Activated CD8-positive, alpha-beta T cell treated with anti-CD3 and anti-CD28 coated beads, Interleukin-2, amount 10 ng/mL, durations not matched to agents 7 days and 5 days (primary cell): ENCODE measurements around the gene BORCS6. TPM values are rescaled to one million over a fixed set of nuclear protein-coding genes. Genes with fewer than 3 reads are reported as not detected.

ENCODE experiments used
- ATAC-seq: fragments of 150-1000 bp; cut with Tn5 transposase; one replicate; pipeline ENCODE4 v1.10.0; 2021; ENCODE audit warnings: moderate library complexity
- CTCF ChIA-PET: fragments of 350-600 bp; sonication (Branson Sonifier 250); formaldehyde crosslinking; loops from one replicate; lab custom pipeline; 2021; ENCODE audit warnings: antibody characterized with exemption; lab: Charles Lee
- POLR2A ChIA-PET: fragments of 350-600 bp; sonication (Branson Sonifier 250); formaldehyde crosslinking; loops from one replicate; lab custom pipeline; 2021; ENCODE audit warnings: antibody characterized with exemption; lab: Charles Lee
- DNase-seq: peaks from one replicate; pipeline ENCODE4 v3.0.0-alpha.2; 2020
- H3K27ac Mint-ChIP-seq: one replicate; pipeline ENCODE4 v1.8.0; 2021; ENCODE audit warnings: mild to moderate bottlenecking, mixed read lengths
- H3K27me3 Mint-ChIP-seq: one replicate; pipeline ENCODE4 v1.8.0; 2021; ENCODE audit warnings: low read depth, mixed read lengths
- H3K36me3 Mint-ChIP-seq: one replicate; pipeline ENCODE4 v1.8.0; 2021; ENCODE audit warnings: low read depth, mixed read lengths
- H3K4me1 Mint-ChIP-seq: one replicate; pipeline ENCODE4 v1.8.0; 2021; ENCODE audit warnings: low read depth, mixed read lengths
- H3K4me3 Mint-ChIP-seq: one replicate; pipeline ENCODE4 v1.8.0; 2021; ENCODE audit warnings: mild to moderate bottlenecking, mixed read lengths
- H3K9me3 Mint-ChIP-seq: one replicate; pipeline ENCODE4 v1.8.0; 2022; ENCODE audit warnings: mixed read lengths; ENCODE audit not compliant: insufficient read depth
- total RNA-seq, 2 experiments: library from RNA; stranded (reverse); gene quantifications; one replicate each; pipeline ENCODE4 v1.2.3, GENCODE V29; 2021

The BORCS6 gene
- total RNA-seq, 2 experiments from 2014 or later = 12.7 TPM

DNA sequence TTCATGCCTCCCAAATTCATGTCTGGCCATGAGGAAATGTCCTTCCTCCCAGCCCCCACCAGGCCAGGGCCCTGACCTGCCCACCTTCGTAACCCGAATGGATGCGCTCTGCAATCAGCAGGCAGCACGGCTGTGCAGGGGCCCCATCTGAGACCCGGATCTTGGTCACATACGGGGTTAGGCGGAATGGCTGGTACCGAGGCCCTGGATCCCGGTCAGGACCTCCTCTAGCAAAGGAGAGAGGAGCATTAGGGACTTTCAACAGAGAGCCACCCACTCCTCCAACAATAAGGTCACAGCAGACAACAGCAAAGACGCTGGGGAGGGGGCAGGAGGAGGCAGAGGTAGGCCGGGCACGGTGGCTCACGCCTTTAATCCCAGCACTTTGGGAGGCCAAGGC lies 41.4 kb downstream of the BORCS6 start:
- Mint-ChIP-seq H3K27me3 (no peaks in the 10 kb centered on the region), H3K27ac (no peak overlapping the region), H3K4me3 (no peak overlapping the region), H3K36me3 (peaks cover 34% of the 10 kb centered on the region), H3K4me1 (peaks cover 15% of the 10 kb centered on the region), H3K9me3 (no peaks in the 10 kb centered on the region)
- CTCF ChIA-PET = interaction anchor here (1.2 kb wide), 1 partner anchor 9 kb away, joined by 8 read pairs; no protein-coding TSS in a partner anchor
- ATAC-seq = no peak
- POLR2A ChIA-PET = interaction anchor here (3.5 kb wide), 1 partner anchor 25 kb away, joined by 12 read pairs; no protein-coding TSS in a partner anchor
- DNase-seq = no peak

DNA sequence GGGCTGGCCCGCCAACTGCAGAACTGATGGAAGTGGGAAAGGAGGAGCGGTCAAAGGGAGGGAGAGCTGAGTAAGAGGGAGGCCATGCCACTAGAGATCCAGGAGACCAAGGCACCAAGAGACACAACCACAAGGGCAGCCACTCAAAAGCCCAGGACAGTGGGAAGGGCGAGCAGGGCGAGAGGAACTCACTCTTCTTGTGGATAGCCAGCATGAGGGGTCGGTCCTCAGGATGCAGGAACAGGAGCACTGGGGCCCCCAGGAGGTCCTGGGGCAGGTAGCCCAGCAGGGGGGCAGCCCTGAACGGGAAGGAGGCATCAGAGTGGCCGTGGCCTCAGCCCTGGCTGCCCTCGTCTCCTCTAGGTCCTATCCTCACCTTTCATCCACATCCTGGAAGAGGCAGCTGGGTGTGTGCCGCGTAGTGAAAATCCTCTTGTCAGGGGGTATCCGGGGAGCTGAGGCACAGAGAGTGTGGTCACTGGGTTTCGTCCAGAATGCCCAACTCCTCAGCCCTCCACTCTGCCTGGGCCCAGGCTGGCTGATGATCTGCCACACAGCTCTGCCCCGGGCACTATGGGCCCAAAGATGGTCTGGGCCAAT lies 42.1 kb downstream of the BORCS6 start:
- no peaks in the 10 kb centered on the region for H3K9me3 Mint-ChIP-seq
- H3K4me3 Mint-ChIP-seq = no peak overlapping the region
- POLR2A ChIA-PET = interaction anchor here (1.0 to 3.5 kb wide), 2 partner anchors 8 to 25 kb away, joined by 3 to 12 read pairs; no protein-coding TSS in a partner anchor
- CTCF ChIA-PET = interaction anchor here (1.2 kb wide), 1 partner anchor 9 kb away, joined by 8 read pairs; no protein-coding TSS in a partner anchor
- no peak for ATAC-seq
- H3K36me3 Mint-ChIP-seq = peaks cover 35% of the 10 kb centered on the region
- no peak for DNase-seq
- H3K27ac Mint-ChIP-seq = no peak overlapping the region
- H3K27me3 Mint-ChIP-seq = no peaks in the 10 kb centered on the region
- peaks cover 15% of the 10 kb centered on the region for H3K4me1 Mint-ChIP-seq

DNA sequence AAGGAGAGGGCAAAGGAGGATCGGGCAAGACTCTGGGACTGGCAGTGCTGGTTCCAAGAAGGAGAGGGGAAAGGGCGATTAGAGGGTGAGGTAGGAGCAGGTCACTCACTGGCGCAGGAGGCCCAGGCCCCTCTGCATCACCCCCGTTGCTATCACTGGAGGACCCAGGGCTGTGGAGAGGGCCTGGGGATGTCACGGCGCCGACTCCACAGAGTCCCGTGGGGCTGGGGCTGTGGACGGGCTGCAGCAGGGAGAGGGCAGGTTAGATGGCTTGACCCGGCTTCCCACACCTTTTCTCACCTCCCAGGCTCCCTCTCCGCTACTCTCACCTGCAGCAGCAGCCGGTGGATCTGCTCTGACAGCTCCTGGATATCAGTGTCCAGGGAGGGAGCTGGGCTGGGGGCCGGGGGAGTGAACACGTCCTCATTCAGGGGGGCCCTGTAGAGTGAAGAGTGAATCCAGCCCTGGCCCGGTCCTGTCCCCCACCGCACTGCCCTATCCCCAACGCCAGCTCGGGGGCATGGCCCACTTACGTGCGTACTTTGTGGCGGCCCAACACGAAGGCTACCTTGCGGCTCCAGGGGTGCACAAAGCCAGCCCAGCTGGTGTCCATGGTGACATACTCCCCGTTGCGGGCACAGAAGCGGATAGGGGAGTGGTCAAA lies 42.7 kb downstream of the BORCS6 start:
- no peaks in the 10 kb centered on the region for H3K9me3 Mint-ChIP-seq
- no peak overlapping the region for H3K27ac Mint-ChIP-seq
- ATAC-seq = no peak
- H3K4me3 Mint-ChIP-seq = no peak overlapping the region
- CTCF ChIA-PET = interaction anchor here (1.2 kb wide), 1 partner anchor 8 kb away, joined by 8 read pairs; no protein-coding TSS in a partner anchor
- H3K27me3 Mint-ChIP-seq = no peaks in the 10 kb centered on the region
- peaks cover 15% of the 10 kb centered on the region for H3K4me1 Mint-ChIP-seq
- POLR2A ChIA-PET = interaction anchor here (1.0 to 3.5 kb wide), 2 partner anchors 8 to 26 kb away, joined by 3 to 12 read pairs; no protein-coding TSS in a partner anchor
- H3K36me3 Mint-ChIP-seq = peaks cover 40% of the 10 kb centered on the region
- DNase-seq = no peak

DNA sequence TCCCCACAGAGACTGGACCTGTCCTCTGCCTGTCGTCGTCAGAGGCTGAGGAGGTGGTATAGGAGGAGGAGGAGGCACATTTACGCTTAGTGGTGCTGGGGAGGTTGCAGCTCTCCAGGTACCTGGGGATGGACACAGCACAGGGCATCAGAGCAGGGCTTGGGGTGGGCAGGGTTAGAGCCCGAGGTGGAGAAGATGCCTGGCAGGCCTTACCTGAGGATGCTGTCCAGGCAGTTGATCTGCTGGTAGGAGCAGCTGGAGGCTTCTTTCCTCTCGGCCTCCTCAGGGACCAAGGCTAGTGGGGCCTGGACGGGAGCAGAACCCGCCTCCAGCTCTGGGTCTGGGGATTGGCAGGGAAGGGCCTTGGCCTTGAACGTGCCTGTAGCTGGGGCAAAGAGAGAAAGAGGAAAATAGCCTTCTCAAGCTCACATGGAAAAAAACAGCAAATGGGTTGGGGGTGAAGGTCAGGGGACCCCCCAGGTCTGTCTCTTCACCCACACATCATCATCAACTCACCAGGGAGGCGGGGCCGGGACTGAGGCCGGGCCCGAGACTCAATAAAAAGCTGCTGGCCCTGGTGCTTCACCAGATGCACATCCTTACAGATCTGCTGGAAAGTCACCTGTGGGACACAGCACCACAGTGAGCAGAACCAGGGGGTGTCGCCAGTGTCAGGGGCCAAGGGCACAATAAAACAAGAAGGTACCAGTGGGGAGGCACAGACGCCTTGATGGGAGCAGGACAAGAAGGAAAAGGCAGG lies 43.4 kb downstream of the BORCS6 start:
- Mint-ChIP-seq H3K27me3 (no peaks in the 10 kb centered on the region), H3K4me1 (peaks cover 11% of the 10 kb centered on the region), H3K27ac (no peak overlapping the region), H3K36me3 (peaks cover 46% of the 10 kb centered on the region), H3K9me3 (no peaks in the 10 kb centered on the region), H3K4me3 (no peak overlapping the region)
- ATAC-seq = no peak
- ChIA-PET POLR2A (interaction anchor here (1.0 to 3.5 kb wide), 3 partner anchors 9 to 27 kb away, joined by 3 to 12 read pairs (median 3); no protein-coding TSS in a partner anchor), CTCF (no interaction called here)
- no peak for DNase-seq

DNA sequence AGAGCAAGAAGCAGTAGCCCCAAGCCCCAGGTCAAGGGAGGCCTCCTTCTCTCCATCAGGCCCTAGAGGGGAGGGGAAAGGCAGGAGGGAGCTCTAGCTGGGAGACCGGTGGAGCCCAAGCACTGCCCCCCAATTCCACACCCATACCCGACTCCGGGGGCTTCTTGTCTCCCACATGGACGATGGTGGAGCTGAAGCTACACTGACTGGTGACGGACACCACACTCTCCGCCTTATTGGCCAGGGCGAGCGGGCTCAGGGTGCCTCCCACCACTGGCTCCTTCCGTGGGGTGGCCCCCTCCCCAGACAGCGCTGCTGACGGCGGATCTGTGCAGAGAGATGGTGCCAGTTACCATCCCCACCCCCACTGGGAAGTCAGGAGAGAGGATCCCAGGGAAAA lies 44.2 kb downstream of the BORCS6 start:
- Mint-ChIP-seq H3K4me1 (peaks cover 7% of the 10 kb centered on the region), H3K36me3 (peaks cover 53% of the 10 kb centered on the region), H3K27ac (no peak overlapping the region), H3K9me3 (no peaks in the 10 kb centered on the region), H3K27me3 (no peaks in the 10 kb centered on the region), H3K4me3 (no peak overlapping the region)
- ATAC-seq = no peak
- no peak for DNase-seq
- ChIA-PET CTCF (no interaction called here), POLR2A (interaction anchor here (1.5 to 3.5 kb wide), 2 partner anchors 10 to 28 kb away, joined by 3 to 12 read pairs; no protein-coding TSS in a partner anchor)

DNA sequence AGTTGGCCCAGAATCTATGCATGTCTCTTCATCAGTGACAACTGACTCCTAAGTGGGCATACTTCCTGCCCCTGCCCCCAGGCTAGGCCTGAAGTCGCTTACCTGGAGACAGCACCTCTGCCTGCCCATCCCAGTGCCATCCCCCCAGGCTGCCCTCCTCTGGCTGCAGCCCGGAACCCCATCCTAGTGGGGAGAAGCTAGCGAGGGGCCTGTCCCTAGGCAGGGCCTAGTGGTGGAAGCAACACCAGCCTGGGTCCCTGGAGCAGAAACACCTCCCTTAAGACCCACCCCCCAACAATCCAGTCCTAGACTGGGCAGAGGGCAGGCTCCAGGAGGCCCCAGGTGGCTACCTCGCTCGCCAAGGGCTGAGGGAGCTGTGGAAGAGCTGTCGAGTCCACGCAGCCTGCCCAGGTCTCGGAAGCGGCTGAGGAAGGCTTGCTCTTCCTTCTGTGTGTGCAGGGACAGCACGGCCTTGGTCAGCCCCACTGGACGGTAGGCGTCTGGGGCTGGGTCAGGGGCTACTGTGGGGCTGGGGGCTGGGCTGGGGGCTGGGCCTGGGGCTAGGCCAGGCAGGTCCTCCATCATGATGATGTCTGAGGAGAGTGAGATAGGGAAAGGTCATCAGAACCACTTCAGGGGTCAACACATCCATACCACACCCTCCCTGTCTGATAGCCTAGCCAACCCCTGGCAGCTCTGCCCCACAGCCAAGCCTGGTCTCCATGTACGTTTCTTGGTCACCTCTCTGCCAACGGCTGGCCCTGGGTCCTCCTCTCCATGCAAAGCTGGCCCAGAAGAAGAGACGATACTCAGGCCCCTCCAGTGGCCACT lies 45.4 kb downstream of the BORCS6 start:
- no peak overlapping the region for H3K4me3 Mint-ChIP-seq
- peaks cover 6% of the 10 kb centered on the region for H3K4me1 Mint-ChIP-seq
- no peaks in the 10 kb centered on the region for H3K27me3 Mint-ChIP-seq
- no peak overlapping the region for H3K27ac Mint-ChIP-seq
- H3K9me3 Mint-ChIP-seq = no peaks in the 10 kb centered on the region
- H3K36me3 Mint-ChIP-seq = peaks cover 57% of the 10 kb centered on the region
- DNase-seq = no peak
- ChIA-PET POLR2A (interaction anchor here (1.4 to 2.4 kb wide), 2 partner anchors 12 to 29 kb away, joined by 4 to 14 read pairs; no protein-coding TSS in a partner anchor), CTCF (interaction anchor here (0.8 to 1.2 kb wide), 2 partner anchors 12 to 51 kb away, joined by 3 to 5 read pairs; no protein-coding TSS in a partner anchor)
- no peak for ATAC-seq

DNA sequence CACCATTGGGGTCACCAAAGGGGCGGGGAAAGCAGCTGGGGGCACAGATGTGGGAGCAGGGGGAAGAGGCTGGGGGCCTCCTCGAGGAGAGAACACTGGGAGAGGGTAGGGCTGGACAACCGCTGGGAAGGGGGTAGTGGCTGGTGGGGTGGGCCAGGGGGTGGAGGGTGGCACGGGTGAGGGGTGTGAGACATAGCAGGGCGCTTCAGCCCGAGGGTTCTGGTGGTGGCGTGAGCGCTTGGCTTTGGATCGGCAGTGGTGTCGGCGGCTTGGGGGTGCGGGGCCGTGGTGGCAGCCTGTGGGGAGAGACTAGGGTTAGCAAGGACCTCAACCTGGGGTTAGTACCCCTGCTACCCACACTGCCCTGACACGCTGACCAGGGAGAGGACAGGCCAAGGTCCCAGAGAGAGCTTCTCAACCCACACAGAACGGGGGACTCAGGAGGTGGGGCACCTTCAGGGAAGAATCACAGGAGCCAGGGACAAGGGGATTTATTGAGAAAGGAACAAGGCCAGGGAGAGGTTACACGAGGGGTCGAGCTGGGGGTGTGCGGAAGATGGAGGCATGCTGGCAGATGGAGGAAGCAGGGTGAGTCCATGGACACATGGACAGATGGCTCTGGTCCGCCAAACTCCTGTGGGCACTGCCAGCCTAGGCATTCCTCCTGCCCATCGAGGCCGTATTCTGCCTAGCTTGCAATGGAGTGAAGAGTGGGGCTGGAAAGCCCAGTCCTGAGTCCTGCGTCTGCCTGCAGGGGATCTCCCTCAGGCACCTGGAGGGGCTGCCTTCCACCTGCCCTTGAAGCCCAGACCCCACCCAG lies 46.2 kb downstream of the BORCS6 start:
- H3K4me3 Mint-ChIP-seq = no peak overlapping the region
- ChIA-PET CTCF (interaction anchor here (0.8 to 1.2 kb wide), 2 partner anchors 13 to 51 kb away, joined by 3 to 5 read pairs; no protein-coding TSS in a partner anchor), POLR2A (interaction anchor here (1.4 to 2.4 kb wide), 3 partner anchors 11 to 30 kb away, joined by 4 to 14 read pairs (median 9); no protein-coding TSS in a partner anchor)
- no peak for ATAC-seq
- peaks cover 57% of the 10 kb centered on the region for H3K36me3 Mint-ChIP-seq
- peaks cover 3% of the 10 kb centered on the region for H3K4me1 Mint-ChIP-seq
- H3K27me3 Mint-ChIP-seq = no peaks in the 10 kb centered on the region
- no peaks in the 10 kb centered on the region for H3K9me3 Mint-ChIP-seq
- peak overlapping the region; percentile 11 for H3K27ac Mint-ChIP-seq
- no peak for DNase-seq

DNA sequence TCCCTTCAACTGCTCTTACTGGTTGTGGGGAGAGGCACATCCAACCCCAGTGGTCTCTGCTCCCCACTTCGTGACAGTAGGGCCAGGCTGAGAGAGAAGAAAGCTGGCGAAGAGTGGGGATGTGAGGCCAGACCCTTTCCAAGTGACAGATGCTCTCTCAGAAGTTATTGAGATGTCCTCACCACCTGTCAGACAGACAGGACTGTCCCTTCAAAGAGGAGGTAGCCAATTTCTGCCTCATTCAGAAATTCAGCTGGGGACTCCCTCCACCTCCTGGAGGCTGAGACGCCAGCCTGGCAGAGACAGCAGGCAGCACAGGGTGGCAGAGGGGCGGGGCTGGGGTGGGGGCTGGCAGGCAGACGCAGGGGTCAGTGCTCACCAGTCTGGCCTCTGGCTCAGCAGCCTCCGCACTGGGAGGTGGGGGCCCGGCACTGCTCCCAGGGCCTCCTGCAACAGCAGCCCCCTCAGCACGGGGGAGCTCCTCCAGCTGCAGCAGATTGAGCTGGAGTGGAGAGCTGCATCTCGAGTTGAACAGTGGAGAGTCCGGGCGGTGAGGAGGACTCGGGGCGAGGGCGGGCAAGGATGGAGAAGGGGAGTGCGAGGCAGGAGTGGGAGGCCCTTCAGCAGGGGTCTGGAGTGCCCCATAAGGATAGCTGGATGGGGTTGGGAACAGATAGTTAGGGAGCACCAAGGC lies 46.9 kb downstream of the BORCS6 start:
- ChIA-PET CTCF (interaction anchor here (1.2 kb wide), 1 partner anchor 13 kb away, joined by 5 read pairs; no protein-coding TSS in a partner anchor), POLR2A (interaction anchor here (1.4 to 6.2 kb wide), 4 partner anchors 12 to 30 kb away, joined by 4 to 66 read pairs (median 12); no protein-coding TSS in a partner anchor)
- H3K27me3 Mint-ChIP-seq = no peaks in the 10 kb centered on the region
- no peak overlapping the region for H3K4me3 Mint-ChIP-seq
- peaks cover 3% of the 10 kb centered on the region for H3K4me1 Mint-ChIP-seq
- H3K27ac Mint-ChIP-seq = no peak overlapping the region
- H3K9me3 Mint-ChIP-seq = no peaks in the 10 kb centered on the region
- peaks cover 51% of the 10 kb centered on the region for H3K36me3 Mint-ChIP-seq
- no peak for DNase-seq
- ATAC-seq = no peak

DNA sequence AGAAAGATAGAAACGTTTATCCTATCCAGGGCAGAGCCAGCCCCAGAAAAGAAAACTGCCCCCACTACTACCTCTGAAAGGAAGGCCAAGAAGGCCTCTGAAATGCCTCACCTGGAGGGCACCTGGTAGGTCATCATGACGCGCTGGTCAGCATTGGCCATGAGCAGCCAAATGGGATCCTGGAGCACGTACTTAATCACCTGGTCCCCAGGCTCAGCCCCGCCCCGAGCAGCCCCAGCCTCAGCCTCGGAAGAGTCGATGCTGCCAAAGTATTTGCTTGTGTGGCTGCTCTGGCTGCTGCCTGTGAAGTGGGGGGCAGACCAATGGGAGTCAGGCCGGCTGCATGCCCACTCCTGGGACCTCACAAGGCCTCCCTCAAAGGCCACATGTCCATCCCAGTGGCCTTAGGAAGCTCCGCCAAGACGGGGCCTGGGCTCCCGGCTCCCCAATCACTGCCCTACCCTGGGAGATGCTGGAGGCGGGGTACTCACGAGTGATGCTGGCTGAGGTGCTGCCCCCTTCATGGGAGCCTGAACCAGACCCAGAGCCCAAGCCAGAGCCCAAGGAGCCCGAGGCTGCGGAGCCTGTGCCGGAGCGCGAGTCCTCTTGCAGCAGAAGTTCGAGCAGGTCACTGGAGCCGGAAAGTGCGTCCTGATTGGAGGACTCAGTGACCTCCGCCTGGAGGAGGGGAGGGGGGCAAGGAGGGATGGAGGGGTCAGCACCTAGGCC lies 47.7 kb downstream of the BORCS6 start:
- H3K36me3 Mint-ChIP-seq = peaks cover 46% of the 10 kb centered on the region
- DNase-seq = no peak
- ATAC-seq = no peak
- ChIA-PET CTCF (interaction anchor here (0.9 to 8.3 kb wide), 2 partner anchors 14 to 22 kb away, joined by 3 to 165 read pairs; partner anchors contain the start of genes PER1 and VAMP2), POLR2A (interaction anchor here (1.7 to 6.2 kb wide), 3 partner anchors 13 to 31 kb away, joined by 9 to 66 read pairs (median 28); no protein-coding TSS in a partner anchor)
- no peaks in the 10 kb centered on the region for H3K9me3 Mint-ChIP-seq
- no peak overlapping the region for H3K4me3 Mint-ChIP-seq
- peaks cover 3% of the 10 kb centered on the region for H3K4me1 Mint-ChIP-seq
- no peaks in the 10 kb centered on the region for H3K27me3 Mint-ChIP-seq
- no peak overlapping the region for H3K27ac Mint-ChIP-seq
